Ovary (tissue), 9 donors: ENCODE data around the gene PLCB1. TPM values are rescaled to one million over a fixed set of nuclear protein-coding genes. Genes with fewer than 3 reads are reported as not detected.

Experiments
- DNase-seq, 5 donors: peaks; one replicate each; pipeline ENCODE4 v3.0.0-alpha.2; 2019 to 2020
- H3K27ac ChIP-seq, 2 donors: fragments of 200-600 bp; one replicate each; pipeline versions ENCODE4 v1.5.1 to v1.8.0; 2019 to 2022
- H3K27me3 ChIP-seq: fragments of 200-600 bp; one replicate; pipeline ENCODE4 v1.8.0; 2022
- H3K36me3 ChIP-seq: fragments of 200-600 bp; sonication (generic); one replicate; pipeline ENCODE4 v1.5.1; 2019
- H3K4me1 ChIP-seq: one replicate; pipeline ENCODE4 v1.8.1; 2013; ENCODE audit warnings: mild to moderate bottlenecking, moderate library complexity; ENCODE audit not compliant: insufficient read depth
- H3K4me3 ChIP-seq: fragments of 200-600 bp; sonication (generic); one replicate; pipeline ENCODE4 v1.5.1; 2017
- H3K9me3 ChIP-seq, 2 donors: fragments of 200-600 bp in 1 of 2; sonication (generic) in 1 of 2; one replicate each; pipeline versions ENCODE4 v1.5.1 to v1.8.1; 2013 to 2019; ENCODE audit warnings: mild to moderate bottlenecking in 1 of 2, moderate library complexity in 1 of 2
- EP300 ChIP-seq: sonication (generic); formaldehyde crosslinking; IDR thresholded peaks from one replicate; pipeline ENCODE4 v1.6.1; 2017; ENCODE audit warnings: antibody characterized with exemption
- POLR2A ChIP-seq: fragments of 450-650 bp; IDR thresholded peaks from one replicate; pipeline ENCODE4 v1.6.1; 2017; ENCODE audit warnings: antibody characterized with exemption, mild to moderate bottlenecking, moderate library complexity
- WGBS, 3 donors: extraction: QIAGEN DNeasy Blood & Tissue Kit in 1 of 3; methylation state at CpG; one replicate each; pipeline versions ENCODE4 v1.1.5 to v1.1.7; 2013 to 2017; 5-methylcytosine and 5-hydroxymethylcytosine counted together
- intact Hi-C, 4 donors: fragments of 100-400 bp; cut with DNase I; formaldehyde crosslinking; loops; one replicate each; pipeline versions ENCODE4 v1.11.0 to v1.15.1; 2022 to 2023
- polyA plus RNA-seq, 2 donors: library from polyadenylated mRNA; stranded (reverse); fragments of 200-250 nt in 1 of 2; fragments of 350-450 nt in 1 of 2; fragmentation: Illumina TruSeq in 1 of 2; extraction: RNeasy Lipid Tissue Mini Kit (QIAGEN cat#74804) in 1 of 2; gene quantifications; one replicate each; pipeline ENCODE4 v1.2.3, GENCODE V29; 2013 to 2014
- total RNA-seq, 7 donors: library from RNA; depleted of rRNA in 2 of 7; stranded (reverse); fragments of >200 nt in 2 of 7; fragmentation: NEBNext Ultra II Directional in 3 of 7; extraction: Animal tissue kit (Norgen Biotek cat#: 25700) in 3 of 7; gene quantifications; one replicate each; pipeline versions ENCODE4 v1.1.0 to v1.2.4, GENCODE V29; 2016 to 2023
- TF ChIP-seq, protein P1 (sequence below), 3 donors: fragments of 450-650 bp in 2 of 3; fragments of 200-600 bp in 1 of 3; IDR thresholded peaks; one replicate each; pipeline versions ENCODE4 v1.5.1 to v1.8.0; 2016 to 2022; ENCODE audit warnings: antibody characterized with exemption in 3 of 3, mild to moderate bottlenecking in 1 of 3
- donor health status: DM: no; HTN: no; CAD: no; lungs with moderate emphysema.
- donor health status: DM: no; HTN: no; CAD: no.
- donor health status: Bipolar disorder and iron deficiency.
- donor health status: DM: yes; HTN: yes; CAD: no.
- donor health status: DM: no; HTN: no; CAD: no.
- donor health status: DM: yes; HTN: yes; CAD: no.

Gene PLCB1
- total and polyA plus RNA-seq, 9 donors, result 2.9 to 29.5 (median 9.0) TPM

DNA sequence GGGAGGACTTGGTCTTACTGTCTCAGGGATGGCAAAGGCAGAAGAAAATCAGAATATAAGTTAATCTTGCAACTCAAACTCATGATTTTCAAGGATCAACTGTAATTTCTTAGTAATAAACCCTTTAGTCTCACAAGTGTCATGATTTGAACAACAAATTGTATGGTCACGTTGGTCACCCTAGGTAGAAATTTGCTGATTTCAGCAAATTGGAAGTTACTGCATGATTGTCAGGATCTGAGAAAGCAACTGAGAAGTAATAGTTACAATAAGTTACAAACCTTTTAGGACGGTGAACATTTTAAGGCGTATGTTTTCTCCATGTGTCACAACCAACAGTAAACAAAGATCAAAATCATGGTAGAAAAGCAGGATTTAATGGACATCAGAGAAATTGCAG lies 375.2 kb downstream of the PLCB1 start:
- H3K27ac ChIP-seq, result no peak overlapping the region
- H3K9me3 ChIP-seq, result no peaks in the 10 kb centered on the region
- intact Hi-C loops, result no loop called here
- H3K27me3 ChIP-seq, result no peaks in the 10 kb centered on the region
- no peaks in the 10 kb centered on the region for H3K36me3 ChIP-seq
- H3K4me1 ChIP-seq, result no peaks in the 10 kb centered on the region
- WGBS, 3 donors, result 83 to 94% (median 88%) methylated on average over 3 of the region's 3 CpGs
- no peak overlapping the region for H3K4me3 ChIP-seq
- DNase-seq, result no peak
- TF ChIP-seq EP300 (no peak), POLR2A (no peak)
- TF ChIP-seq, protein P1, sequence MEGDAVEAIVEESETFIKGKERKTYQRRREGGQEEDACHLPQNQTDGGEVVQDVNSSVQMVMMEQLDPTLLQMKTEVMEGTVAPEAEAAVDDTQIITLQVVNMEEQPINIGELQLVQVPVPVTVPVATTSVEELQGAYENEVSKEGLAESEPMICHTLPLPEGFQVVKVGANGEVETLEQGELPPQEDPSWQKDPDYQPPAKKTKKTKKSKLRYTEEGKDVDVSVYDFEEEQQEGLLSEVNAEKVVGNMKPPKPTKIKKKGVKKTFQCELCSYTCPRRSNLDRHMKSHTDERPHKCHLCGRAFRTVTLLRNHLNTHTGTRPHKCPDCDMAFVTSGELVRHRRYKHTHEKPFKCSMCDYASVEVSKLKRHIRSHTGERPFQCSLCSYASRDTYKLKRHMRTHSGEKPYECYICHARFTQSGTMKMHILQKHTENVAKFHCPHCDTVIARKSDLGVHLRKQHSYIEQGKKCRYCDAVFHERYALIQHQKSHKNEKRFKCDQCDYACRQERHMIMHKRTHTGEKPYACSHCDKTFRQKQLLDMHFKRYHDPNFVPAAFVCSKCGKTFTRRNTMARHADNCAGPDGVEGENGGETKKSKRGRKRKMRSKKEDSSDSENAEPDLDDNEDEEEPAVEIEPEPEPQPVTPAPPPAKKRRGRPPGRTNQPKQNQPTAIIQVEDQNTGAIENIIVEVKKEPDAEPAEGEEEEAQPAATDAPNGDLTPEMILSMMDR (IDR thresholded peaks at IDR 0.05), result no peak

DNA sequence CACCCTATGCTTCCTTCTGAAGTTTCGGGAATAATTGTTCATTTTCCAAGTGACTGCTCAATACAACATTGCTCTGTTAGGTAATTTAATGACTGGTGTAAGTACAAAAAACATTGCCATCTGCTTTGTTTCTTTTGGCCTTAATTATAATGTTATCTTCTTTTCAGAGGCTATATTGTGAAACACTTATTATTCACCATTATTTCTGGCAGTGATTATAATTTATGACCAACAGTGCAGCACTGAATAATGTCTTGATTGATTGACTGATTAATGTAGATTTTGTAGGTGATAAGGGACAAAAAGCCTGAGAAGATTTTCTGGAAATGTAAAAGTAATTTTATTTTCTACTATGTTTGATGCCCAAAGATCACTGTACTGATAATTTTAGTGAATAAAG lies 377.7 kb downstream of the PLCB1 start:
- TF ChIP-seq EP300, result no peak
- TF ChIP-seq POLR2A, result no peak
- TF ChIP-seq, protein P1 (IDR thresholded peaks at IDR 0.05), result no peak
- H3K9me3 ChIP-seq, result no peaks in the 10 kb centered on the region
- no peaks in the 10 kb centered on the region for H3K36me3 ChIP-seq
- H3K27me3 ChIP-seq, result no peaks in the 10 kb centered on the region
- DNase-seq, result no peak
- intact Hi-C loops, result no loop called here
- no peak overlapping the region for H3K27ac ChIP-seq
- WGBS, 3 donors, result 84 to 90% (median 89%) methylated on average over 1 of the region's 1 CpG
- H3K4me1 ChIP-seq, result no peaks in the 10 kb centered on the region
- no peak overlapping the region for H3K4me3 ChIP-seq

DNA sequence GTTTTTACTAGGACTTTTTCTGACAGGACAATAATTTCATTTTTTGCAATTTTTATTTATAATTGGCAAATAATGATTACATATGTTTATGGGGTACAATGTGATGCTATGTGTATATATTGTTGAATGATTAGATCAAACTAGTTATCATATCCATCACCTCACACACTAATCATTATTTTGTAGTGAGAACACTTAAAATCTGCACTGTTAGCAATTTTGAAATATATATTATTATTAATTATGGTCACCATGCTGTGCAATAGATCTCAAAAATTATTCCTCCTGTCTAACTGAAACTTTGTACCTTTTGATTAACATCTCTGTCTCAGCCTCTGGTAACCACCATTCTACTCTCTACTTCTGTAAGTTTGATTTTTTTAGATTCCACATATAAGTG lies 378.7 kb downstream of the PLCB1 start:
- no peak overlapping the region for H3K27ac ChIP-seq
- intact Hi-C loops, result no loop called here
- TF ChIP-seq POLR2A (no peak), EP300 (no peak)
- TF ChIP-seq, protein P1 (IDR thresholded peaks at IDR 0.05), result no peak

DNA sequence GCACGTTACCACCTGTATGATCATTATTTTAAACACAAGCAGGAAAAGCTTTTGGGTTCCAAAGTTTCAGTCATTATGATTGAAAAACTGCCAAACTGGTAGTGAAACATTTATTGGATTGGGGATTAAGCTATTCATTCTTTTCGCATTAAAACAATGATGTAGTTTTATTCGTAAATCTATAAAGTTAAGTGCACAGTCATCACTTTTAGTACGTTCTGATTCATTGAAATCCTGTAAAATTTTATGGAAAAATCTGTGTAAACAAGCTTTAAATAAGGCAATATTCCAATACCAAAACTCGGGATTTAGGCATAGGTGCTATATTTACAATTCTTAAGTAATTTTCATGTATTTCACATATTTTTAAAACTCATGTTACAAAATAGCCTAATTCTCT lies 379.9 kb downstream of the PLCB1 start:
- Histone ChIP-seq H3K27me3 (no peaks in the 10 kb centered on the region), H3K27ac (no peak overlapping the region), H3K4me3 (no peak overlapping the region), H3K4me1 (no peaks in the 10 kb centered on the region), H3K36me3 (no peaks in the 10 kb centered on the region), H3K9me3 (no peaks in the 10 kb centered on the region)
- no peak for DNase-seq
- intact Hi-C loops, result no loop called here
- 85 to 88% (median 87%) methylated on average over 5 of the region's 5 CpGs for WGBS, 3 donors
- TF ChIP-seq POLR2A, result no peak
- TF ChIP-seq, protein P1 (IDR thresholded peaks at IDR 0.05), result no peak

More for the DNA sequence above, 378.7 kb downstream of the PLCB1 start:
- no peaks in the 10 kb centered on the region for H3K9me3 ChIP-seq
- H3K4me3 ChIP-seq, result no peak overlapping the region
- H3K36me3 ChIP-seq, result no peaks in the 10 kb centered on the region
- H3K4me1 ChIP-seq, result no peaks in the 10 kb centered on the region
- no peak for DNase-seq
- no peaks in the 10 kb centered on the region for H3K27me3 ChIP-seq
